ENCODE measurements around the gene SZT2.
"Not testable (repeated sequence)": the region's sequence is repeated elsewhere in the genome, so short reads cannot be mapped to it uniquely, and the experiment has no call there.

The SZT2 gene

GRCh38 chr1:43398227-43398626 lies 8.5 kb downstream of the SZT2 start:
- no peak for DNase-seq (ENCODE audit: low read depth in 2 of 2)
- no peak overlapping the region for H3K4me3 ChIP-seq (replicated peaks in 1 of 2; ENCODE audit: low read depth in 2 of 2, low read length in 2 of 2)
- no peak for TF ChIP-seq CTCF (IDR thresholded peaks at IDR 0.05; ENCODE audit: low read depth, low read length)

DNA sequence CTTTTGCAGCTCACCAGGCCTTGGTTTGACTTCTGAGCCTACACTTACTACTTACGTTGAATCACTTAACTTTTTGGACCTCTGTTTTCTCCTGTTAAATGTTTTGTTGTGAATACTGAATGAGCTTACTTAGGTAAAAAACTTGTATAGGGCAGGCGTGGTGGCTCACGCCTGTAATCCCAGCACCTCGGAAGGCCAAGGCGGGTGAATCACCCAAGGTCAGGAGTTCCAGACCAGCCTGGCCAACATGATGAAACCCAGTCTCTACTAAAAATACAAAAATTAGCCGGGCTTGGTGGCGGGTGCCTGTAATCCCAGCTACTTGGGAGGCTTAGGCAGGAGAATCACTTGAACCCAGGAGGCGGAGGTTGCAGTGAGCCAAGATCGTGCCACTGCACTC lies 10.7 kb downstream of the SZT2 start:
- not testable (repeated sequence) for DNase-seq (ENCODE audit: low read depth in 2 of 2); H3K4me3 ChIP-seq (replicated peaks in 1 of 2; ENCODE audit: low read depth in 2 of 2, low read length in 2 of 2)

DNA sequence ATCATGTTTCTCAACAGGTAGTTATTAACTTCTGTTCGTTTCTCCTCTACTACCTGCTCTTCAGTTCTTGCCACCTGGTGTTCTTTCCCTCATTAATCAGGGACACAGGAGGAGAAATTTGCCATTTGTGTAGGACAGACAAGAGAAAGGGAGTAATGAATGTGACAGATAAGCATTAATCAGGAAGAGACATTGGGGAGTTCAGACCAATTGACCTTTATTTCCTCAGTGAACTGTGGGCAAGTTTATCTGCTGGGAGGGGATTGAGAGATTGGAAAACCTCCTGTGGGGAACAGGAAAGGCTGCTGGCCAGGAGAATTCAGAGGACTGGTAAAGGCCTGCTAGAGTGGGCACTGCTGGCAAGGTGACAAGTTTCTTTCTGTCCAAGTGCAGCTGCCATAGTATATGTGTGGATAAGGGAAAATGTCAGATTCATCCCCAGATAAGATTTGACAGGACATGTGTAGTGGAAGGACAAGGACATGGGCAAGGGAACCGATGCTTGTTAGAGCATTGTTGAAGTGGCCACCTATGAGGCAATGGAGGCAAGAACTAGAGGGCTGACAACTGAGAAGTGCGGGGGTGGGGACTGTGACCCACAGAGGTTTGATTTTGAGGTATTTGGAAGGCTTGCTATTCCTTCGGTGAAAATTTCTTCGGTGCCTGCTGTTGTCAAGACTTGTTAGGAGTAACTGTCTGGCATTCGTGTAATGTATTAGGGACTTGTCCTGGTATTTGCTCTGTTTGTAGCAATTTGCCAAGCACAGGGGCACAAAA lies 12.6 kb downstream of the SZT2 start:
- TF ChIP-seq CTCF (IDR thresholded peaks at IDR 0.05; ENCODE audit: low read depth, low read length) = no peak
- no peak overlapping the region for H3K4me3 ChIP-seq (replicated peaks in 1 of 2; ENCODE audit: low read depth in 2 of 2, low read length in 2 of 2)
- no peak for DNase-seq (ENCODE audit: low read depth in 2 of 2)

GRCh38 chr1:43404353-43404752 lies 14.7 kb downstream of the SZT2 start:
- no peak for TF ChIP-seq CTCF (IDR thresholded peaks at IDR 0.05; ENCODE audit: low read depth, low read length)
- no peak for DNase-seq (ENCODE audit: low read depth in 2 of 2)
- H3K4me3 ChIP-seq (replicated peaks in 1 of 2; ENCODE audit: low read depth in 2 of 2, low read length in 2 of 2) = no peak overlapping the region

GRCh38 chr1:43405219-43405875 lies 15.6 kb downstream of the SZT2 start:
- no peak for TF ChIP-seq CTCF (IDR thresholded peaks at IDR 0.05; ENCODE audit: low read depth, low read length)
- DNase-seq (ENCODE audit: low read depth in 2 of 2) = peak in 1 of 2 donors; percentile 42
- no peak overlapping the region for H3K4me3 ChIP-seq (replicated peaks in 1 of 2; ENCODE audit: low read depth in 2 of 2, low read length in 2 of 2)

DNA sequence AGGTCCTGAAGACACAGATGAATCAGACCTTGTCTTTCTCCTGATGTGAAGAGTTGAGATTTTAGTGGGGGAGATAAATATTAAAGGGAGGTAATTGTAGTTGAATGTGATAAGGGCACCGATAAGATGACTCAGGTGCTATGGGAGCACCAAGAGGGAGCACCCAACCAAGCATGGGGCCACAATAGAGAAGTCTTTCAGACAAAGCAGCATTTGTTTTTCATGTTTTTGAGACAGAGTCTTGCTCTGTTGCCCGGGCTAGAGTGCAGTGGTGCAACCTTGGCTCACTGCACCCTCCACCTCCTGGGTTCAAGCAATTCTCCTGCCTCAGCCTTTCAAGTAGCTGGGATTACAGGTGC lies 16.2 kb downstream of the SZT2 start:
- DNase-seq (ENCODE audit: low read depth in 2 of 2) = no peak
- TF ChIP-seq CTCF (IDR thresholded peaks at IDR 0.05; ENCODE audit: low read depth, low read length) = no peak
- no peak overlapping the region for H3K4me3 ChIP-seq (replicated peaks in 1 of 2; ENCODE audit: low read depth in 2 of 2, low read length in 2 of 2)

DNA sequence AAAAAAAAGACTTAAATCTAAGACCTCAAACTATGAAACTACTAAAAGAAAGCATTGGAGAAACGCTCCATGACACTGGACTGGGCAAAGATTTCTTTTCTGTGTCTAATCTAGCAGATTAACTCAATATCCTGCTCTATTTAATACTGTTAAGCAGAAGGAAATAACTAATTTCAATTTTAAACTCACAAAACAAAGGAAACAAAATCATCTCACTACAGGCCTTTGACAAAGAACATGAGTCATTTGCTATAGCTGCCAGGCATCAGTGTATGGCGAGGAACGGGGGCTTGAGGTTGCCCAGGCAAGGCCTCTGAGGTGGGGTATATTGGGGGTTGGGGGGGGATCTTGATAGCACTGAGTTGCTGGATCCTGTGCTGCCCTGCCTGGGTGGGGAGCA lies 20.9 kb downstream of the SZT2 start:
- TF ChIP-seq CTCF (IDR thresholded peaks at IDR 0.05; ENCODE audit: low read depth, low read length) = no peak
- no peak overlapping the region for H3K4me3 ChIP-seq (replicated peaks in 1 of 2; ENCODE audit: low read depth in 2 of 2, low read length in 2 of 2)
- no peak for DNase-seq (ENCODE audit: low read depth in 2 of 2)

- H3K4me3 ChIP-seq (replicated peaks in 1 of 2; ENCODE audit: low read depth in 2 of 2, low read length in 2 of 2); DNase-seq (ENCODE audit: low read depth in 2 of 2): not testable (repeated sequence)
Measured at GRCh38 chr1:43413426-43413825, 23.7 kb downstream of the SZT2 start.
